SK-N-SH (cell line): Measurements from ENCODE around the gene SNRPF. TPM values are rescaled to one million over a fixed set of nuclear protein-coding genes. Genes with fewer than 3 reads are reported as not detected.

Source experiments
- CTCF ChIA-PET: fragments of 300-600, 350-600 bp; formaldehyde crosslinking; extraction: SDS; loops from one replicate; lab custom pipeline; 2021; lab: Yijun Ruan, JAX
- POLR2A ChIA-PET: fragments of 350-600 bp; sonication (Branson Sonifier 250); formaldehyde crosslinking; extraction: SDS; loops from one replicate; lab custom pipeline; 2020; ENCODE audit warnings: antibody characterized with exemption, inconsistent platforms; lab: Yijun Ruan, JAX
- DNase-seq: peaks from one replicate; pipeline ENCODE4 v3.0.0; 2012
- H2AFZ ChIP-seq: fragments of 200-600 bp; sonication (generic); 2 replicates; pipeline ENCODE4 v1.8.1; 2016; ENCODE audit warnings: antibody characterized with exemption, mild to moderate bottlenecking, low read depth
- H3F3A ChIP-seq: fragments of 200-600 bp; sonication (generic); replicated peaks from 2 replicates; pipeline ENCODE3; 2016; ENCODE audit warnings: antibody characterized with exemption, mild to moderate bottlenecking; ENCODE audit not compliant: insufficient read depth
- H3K27ac ChIP-seq, 2 experiments: fragments of 200-500 bp in 1 of 2; fragments of 200-600 bp in 1 of 2; sonication (Bioruptor generic) in 1 of 2; sonication (generic), shearing (Covaris generic) in 1 of 2; 2 replicates each; pipeline versions ENCODE4 v1.5.1 to v1.6.1; 2014 to 2016; ENCODE audit warnings: low read depth in 2 of 2, inconsistent platforms in 1 of 2, low read length in 1 of 2, mild to moderate bottlenecking in 1 of 2, mixed read lengths in 1 of 2
- H3K27me3 ChIP-seq: fragments of 200-600 bp; sonication (generic), shearing (Covaris generic); 2 replicates; pipeline ENCODE4 v1.6.1; 2016; ENCODE audit warnings: mixed run types; ENCODE audit not compliant: insufficient read depth
- H3K36me3 ChIP-seq, 2 experiments: fragments of 200-500 bp in 1 of 2; fragments of 200-600 bp in 1 of 2; sonication (Bioruptor generic) in 1 of 2; sonication (generic) in 1 of 2; replicated peaks in 1 of 2; 2 replicates each; pipeline versions ENCODE3 to v1.5.1; 2014 to 2016; ENCODE audit warnings: low read length in 1 of 2, mild to moderate bottlenecking in 1 of 2; ENCODE audit not compliant: insufficient read depth in 2 of 2, control insufficient read depth in 1 of 2
- H3K4me1 ChIP-seq, 2 experiments: fragments of 200-500 bp in 1 of 2; fragments of 200-600 bp in 1 of 2; sonication (Bioruptor generic) in 1 of 2; sonication (generic), shearing (Covaris generic) in 1 of 2; 2 replicates each; pipeline versions ENCODE4 v1.5.1 to v1.6.1; 2014 to 2016; ENCODE audit warnings: low read depth in 1 of 2, low read length in 1 of 2, mixed run types in 1 of 2; ENCODE audit not compliant: insufficient read depth in 2 of 2, control insufficient read depth in 1 of 2
- H3K4me2 ChIP-seq: fragments of 200-600 bp; sonication (generic), shearing (Covaris generic); 2 replicates; pipeline ENCODE4 v1.6.1; 2017; ENCODE audit warnings: mixed run types
- H3K4me3 ChIP-seq, 2 experiments: fragments of 200-500 bp in 1 of 2; fragments of 200-600 bp in 1 of 2; sonication (Bioruptor generic) in 1 of 2; sonication (generic), shearing (Covaris generic) in 1 of 2; 2 replicates each; pipeline versions ENCODE4 v1.5.1 to v1.8.1; 2014 to 2016; ENCODE audit warnings: low read depth in 2 of 2, inconsistent platforms in 1 of 2, low read length in 1 of 2, mild to moderate bottlenecking in 1 of 2, mixed read lengths in 1 of 2, moderate library complexity in 1 of 2
- H3K79me2 ChIP-seq: fragments of 200-600 bp; sonication (generic); 2 replicates; pipeline ENCODE4 v1.8.1; 2017; ENCODE audit warnings: mild to moderate bottlenecking; ENCODE audit not compliant: insufficient read depth
- H3K9ac ChIP-seq: fragments of 200-600 bp; sonication (generic); 2 replicates; pipeline ENCODE4 v1.6.1; 2017; ENCODE audit warnings: mixed run types
- H3K9me2 ChIP-seq: fragments of 200-600 bp; sonication (generic); 2 replicates; pipeline ENCODE4 v1.6.1; 2017; ENCODE audit warnings: mixed run types
- H3K9me3 ChIP-seq: fragments of 200-600 bp; sonication (generic); 2 replicates; pipeline ENCODE4 v1.6.1; 2017; ENCODE audit warnings: mixed run types, mild to moderate bottlenecking, moderate library complexity
- H4K20me1 ChIP-seq: fragments of 200-600 bp; sonication (generic); 2 replicates; pipeline ENCODE4 v1.6.1; 2017; ENCODE audit warnings: mild to moderate bottlenecking, mixed run types; ENCODE audit not compliant: insufficient read depth
- ELF1 ChIP-seq: IDR thresholded peaks from 2 replicates; pipeline ENCODE4 v1.4.0; 2012
- EP300 ChIP-seq, 2 experiments: IDR thresholded peaks; 2 replicates each; pipeline versions ENCODE4 v1.4.0 to v1.6.1; 2012; ENCODE audit warnings: borderline replicate concordance in 1 of 2, low read depth in 1 of 2, low read length in 1 of 2
- FOSL2 ChIP-seq: IDR thresholded peaks from 2 replicates; pipeline ENCODE4 v1.4.0; 2012; ENCODE audit warnings: low read depth, mild to moderate bottlenecking, moderate library complexity, borderline replicate concordance
- FOXM1 ChIP-seq: IDR thresholded peaks from 2 replicates; pipeline ENCODE4 v1.4.0; 2012; ENCODE audit warnings: low read depth, mild to moderate bottlenecking
- JUND ChIP-seq: IDR thresholded peaks from 2 replicates; pipeline ENCODE4 v1.4.0; 2012
- MXI1 ChIP-seq: IDR thresholded peaks from 2 replicates; pipeline ENCODE4 v1.6.1; 2012; ENCODE audit warnings: mild to moderate bottlenecking, low read depth, low read length, improper control_type of control experiment
- NFIC ChIP-seq: IDR thresholded peaks from 2 replicates; pipeline ENCODE4 v1.4.0; 2012; ENCODE audit warnings: borderline replicate concordance
- NRF1 ChIP-seq: IDR thresholded peaks from 2 replicates; pipeline ENCODE4 v1.6.1; 2012; ENCODE audit warnings: low read depth, mild to moderate bottlenecking, low read length
- POLR2AphosphoS5 ChIP-seq: IDR thresholded peaks from 2 replicates; pipeline ENCODE4 v1.6.1; 2012; ENCODE audit warnings: low read depth, low read length
- RAD21 ChIP-seq: IDR thresholded peaks from 2 replicates; pipeline ENCODE4 v1.6.1; 2012; ENCODE audit warnings: mild to moderate bottlenecking, low read length
- RCOR1 ChIP-seq: fragments of 150-350 bp; IDR thresholded peaks from 2 replicates; pipeline ENCODE4 v1.6.1; 2017; ENCODE audit warnings: antibody characterized with exemption, low read length
- RFX5 ChIP-seq: IDR thresholded peaks from 2 replicates; pipeline ENCODE4 v1.6.1; 2012; ENCODE audit warnings: mild to moderate bottlenecking, improper control_type of control experiment, low read length
- RXRA ChIP-seq: IDR thresholded peaks from 2 replicates; pipeline ENCODE4 v1.4.0; 2012; ENCODE audit warnings: low read depth, mild to moderate bottlenecking, borderline replicate concordance
- SIN3A ChIP-seq: IDR thresholded peaks from 2 replicates; pipeline ENCODE4 v1.6.1; 2012; ENCODE audit warnings: low read depth, mild to moderate bottlenecking, low read length, moderate library complexity, borderline replicate concordance
- SMC3 ChIP-seq: IDR thresholded peaks from 2 replicates; pipeline ENCODE4 v1.6.1; 2012; ENCODE audit warnings: low read depth, low read length, improper control_type of control experiment
- TCF12 ChIP-seq: IDR thresholded peaks from 2 replicates; pipeline ENCODE4 v1.4.0; 2012
- YY1 ChIP-seq: IDR thresholded peaks from 2 replicates; pipeline ENCODE4 v1.4.0; 2012; ENCODE audit warnings: low read depth, mild to moderate bottlenecking
- WGBS: methylation state at CpG from one replicate; pipeline ENCODE4 v1.1.6; 2017; ENCODE audit warnings: low lambda C conversion rate; 5-methylcytosine and 5-hydroxymethylcytosine counted together
- polyA plus RNA-seq, 3 experiments: library from polyadenylated mRNA; depleted of rRNA; stranded (reverse); fragments of >200 nt; gene quantifications; 2 replicates each; pipeline ENCODE4 v1.2.3, GENCODE V29; 2012
- TF ChIP-seq, protein P1 (sequence below): IDR thresholded peaks from 2 replicates; pipeline ENCODE4 v1.6.1; 2012; ENCODE audit warnings: mild to moderate bottlenecking, low read depth, low read length, moderate library complexity
- TF ChIP-seq, protein P2 (sequence below): fragments of 150-350 bp; IDR thresholded peaks from 2 replicates; pipeline ENCODE4 v1.6.1; 2017; ENCODE audit warnings: antibody characterized with exemption, low read length, low read depth, borderline replicate concordance
- TF ChIP-seq, protein P3 (sequence below): IDR thresholded peaks from 2 replicates; pipeline ENCODE4 v1.4.0; 2012; ENCODE audit warnings: low read depth, borderline replicate concordance
- TF ChIP-seq, protein P4 (sequence below): IDR thresholded peaks from 2 replicates; pipeline ENCODE4 v1.4.0; 2012; ENCODE audit warnings: low read depth
- TF ChIP-seq, protein P5 (sequence below): fragments of 150-350 bp; IDR thresholded peaks from 2 replicates; pipeline ENCODE4 v1.6.1; 2016; ENCODE audit warnings: mild to moderate bottlenecking, low read depth, low read length
- TF ChIP-seq, protein P6 (sequence below): fragments of 200-600 bp; sonication (generic); IDR thresholded peaks from 2 replicates; pipeline ENCODE4 v1.6.1; 2017; ENCODE audit warnings: antibody characterized with exemption, mild to moderate bottlenecking, moderate library complexity
- TF ChIP-seq, protein P7 (sequence below): IDR thresholded peaks from 2 replicates; pipeline ENCODE4; 2012

Gene SNRPF
- polyA plus RNA-seq, 1 of the 3 experiments (the other 2 are of a cell fraction): 62.5 TPM

DNA sequence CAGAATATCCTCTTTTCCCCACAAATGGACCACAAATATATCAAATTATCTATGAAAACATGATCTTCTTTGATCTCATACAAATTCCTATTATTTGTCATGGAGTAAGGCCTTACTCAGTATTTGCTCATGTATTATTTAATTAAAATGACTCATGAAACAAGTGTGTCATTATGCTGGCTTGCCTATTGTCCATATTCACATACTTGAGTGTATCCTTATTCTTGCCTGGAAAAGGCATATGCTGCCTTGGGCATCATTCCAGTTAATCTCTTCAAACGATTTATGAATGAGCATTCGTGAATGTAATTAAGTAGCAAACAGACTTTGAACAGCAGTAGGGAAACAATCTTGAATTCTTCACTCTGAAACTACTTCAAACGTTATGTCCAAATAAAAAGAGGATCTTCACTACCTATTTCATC, 22.6 kb upstream of the SNRPF start:
- Histone ChIP-seq H3K27ac (peak overlapping the region; percentile 54 to 84), H3K4me1 (peaks cover 16 to 20% of the 10 kb centered on the region in 2 experiments; a peak in 3 of 4 replicates), H3K4me2 (peak overlapping the region; percentile 56; the same call in 1 of the 2 replicates), H3K9me3 (no peaks in the 10 kb centered on the region), H4K20me1 (peaks cover 15% of the 10 kb centered on the region), H3K36me3 (no peaks in the 10 kb centered on the region), H3F3A (peaks cover 22% of the 10 kb centered on the region), H2AFZ (no peak overlapping the region), H3K9ac (no peak overlapping the region), H3K4me3 (peak overlapping the region in 1 of 2 experiments; percentile 30; a peak in 1 of 4 replicates), H3K9me2 (no peaks in the 10 kb centered on the region), H3K79me2 (no peaks in the 10 kb centered on the region), H3K27me3 (peaks cover 14% of the 10 kb centered on the region)
- peak; percentile 21 for DNase-seq
- POLR2A ChIA-PET: no interaction called here
- CTCF ChIA-PET: interaction anchor here (1.0 kb wide), 1 partner anchor 12 kb away, joined by 3 read pairs; no protein-coding TSS in a partner anchor
- 1% methylated on average over 3 of the region's 3 CpGs for WGBS
- TF ChIP-seq, protein P1, sequence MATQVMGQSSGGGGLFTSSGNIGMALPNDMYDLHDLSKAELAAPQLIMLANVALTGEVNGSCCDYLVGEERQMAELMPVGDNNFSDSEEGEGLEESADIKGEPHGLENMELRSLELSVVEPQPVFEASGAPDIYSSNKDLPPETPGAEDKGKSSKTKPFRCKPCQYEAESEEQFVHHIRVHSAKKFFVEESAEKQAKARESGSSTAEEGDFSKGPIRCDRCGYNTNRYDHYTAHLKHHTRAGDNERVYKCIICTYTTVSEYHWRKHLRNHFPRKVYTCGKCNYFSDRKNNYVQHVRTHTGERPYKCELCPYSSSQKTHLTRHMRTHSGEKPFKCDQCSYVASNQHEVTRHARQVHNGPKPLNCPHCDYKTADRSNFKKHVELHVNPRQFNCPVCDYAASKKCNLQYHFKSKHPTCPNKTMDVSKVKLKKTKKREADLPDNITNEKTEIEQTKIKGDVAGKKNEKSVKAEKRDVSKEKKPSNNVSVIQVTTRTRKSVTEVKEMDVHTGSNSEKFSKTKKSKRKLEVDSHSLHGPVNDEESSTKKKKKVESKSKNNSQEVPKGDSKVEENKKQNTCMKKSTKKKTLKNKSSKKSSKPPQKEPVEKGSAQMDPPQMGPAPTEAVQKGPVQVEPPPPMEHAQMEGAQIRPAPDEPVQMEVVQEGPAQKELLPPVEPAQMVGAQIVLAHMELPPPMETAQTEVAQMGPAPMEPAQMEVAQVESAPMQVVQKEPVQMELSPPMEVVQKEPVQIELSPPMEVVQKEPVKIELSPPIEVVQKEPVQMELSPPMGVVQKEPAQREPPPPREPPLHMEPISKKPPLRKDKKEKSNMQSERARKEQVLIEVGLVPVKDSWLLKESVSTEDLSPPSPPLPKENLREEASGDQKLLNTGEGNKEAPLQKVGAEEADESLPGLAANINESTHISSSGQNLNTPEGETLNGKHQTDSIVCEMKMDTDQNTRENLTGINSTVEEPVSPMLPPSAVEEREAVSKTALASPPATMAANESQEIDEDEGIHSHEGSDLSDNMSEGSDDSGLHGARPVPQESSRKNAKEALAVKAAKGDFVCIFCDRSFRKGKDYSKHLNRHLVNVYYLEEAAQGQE: no peak
- TF ChIP-seq RAD21: no peak
- peak; percentile 75 for TF ChIP-seq NFIC
- TF ChIP-seq, protein P2, sequence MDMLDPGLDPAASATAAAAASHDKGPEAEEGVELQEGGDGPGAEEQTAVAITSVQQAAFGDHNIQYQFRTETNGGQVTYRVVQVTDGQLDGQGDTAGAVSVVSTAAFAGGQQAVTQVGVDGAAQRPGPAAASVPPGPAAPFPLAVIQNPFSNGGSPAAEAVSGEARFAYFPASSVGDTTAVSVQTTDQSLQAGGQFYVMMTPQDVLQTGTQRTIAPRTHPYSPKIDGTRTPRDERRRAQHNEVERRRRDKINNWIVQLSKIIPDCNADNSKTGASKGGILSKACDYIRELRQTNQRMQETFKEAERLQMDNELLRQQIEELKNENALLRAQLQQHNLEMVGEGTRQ: no peak
- no peak for TF ChIP-seq YY1
- TF ChIP-seq SIN3A: no peak
- TF ChIP-seq FOXM1: peak; percentile 83
- TF ChIP-seq, protein P3, sequence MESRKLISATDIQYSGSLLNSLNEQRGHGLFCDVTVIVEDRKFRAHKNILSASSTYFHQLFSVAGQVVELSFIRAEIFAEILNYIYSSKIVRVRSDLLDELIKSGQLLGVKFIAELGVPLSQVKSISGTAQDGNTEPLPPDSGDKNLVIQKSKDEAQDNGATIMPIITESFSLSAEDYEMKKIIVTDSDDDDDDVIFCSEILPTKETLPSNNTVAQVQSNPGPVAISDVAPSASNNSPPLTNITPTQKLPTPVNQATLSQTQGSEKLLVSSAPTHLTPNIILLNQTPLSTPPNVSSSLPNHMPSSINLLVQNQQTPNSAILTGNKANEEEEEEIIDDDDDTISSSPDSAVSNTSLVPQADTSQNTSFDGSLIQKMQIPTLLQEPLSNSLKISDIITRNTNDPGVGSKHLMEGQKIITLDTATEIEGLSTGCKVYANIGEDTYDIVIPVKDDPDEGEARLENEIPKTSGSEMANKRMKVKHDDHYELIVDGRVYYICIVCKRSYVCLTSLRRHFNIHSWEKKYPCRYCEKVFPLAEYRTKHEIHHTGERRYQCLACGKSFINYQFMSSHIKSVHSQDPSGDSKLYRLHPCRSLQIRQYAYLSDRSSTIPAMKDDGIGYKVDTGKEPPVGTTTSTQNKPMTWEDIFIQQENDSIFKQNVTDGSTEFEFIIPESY: peak; percentile 68; the same call in 1 of the 2 replicates
- TF ChIP-seq, protein P4, sequence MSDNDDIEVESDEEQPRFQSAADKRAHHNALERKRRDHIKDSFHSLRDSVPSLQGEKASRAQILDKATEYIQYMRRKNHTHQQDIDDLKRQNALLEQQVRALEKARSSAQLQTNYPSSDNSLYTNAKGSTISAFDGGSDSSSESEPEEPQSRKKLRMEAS: no peak
- peak; percentile 54; the same call in 1 of the 2 replicates for TF ChIP-seq POLR2AphosphoS5
- TF ChIP-seq RXRA: peak; percentile 43; the same call in 1 of the 2 replicates
- TF ChIP-seq, protein P5, sequence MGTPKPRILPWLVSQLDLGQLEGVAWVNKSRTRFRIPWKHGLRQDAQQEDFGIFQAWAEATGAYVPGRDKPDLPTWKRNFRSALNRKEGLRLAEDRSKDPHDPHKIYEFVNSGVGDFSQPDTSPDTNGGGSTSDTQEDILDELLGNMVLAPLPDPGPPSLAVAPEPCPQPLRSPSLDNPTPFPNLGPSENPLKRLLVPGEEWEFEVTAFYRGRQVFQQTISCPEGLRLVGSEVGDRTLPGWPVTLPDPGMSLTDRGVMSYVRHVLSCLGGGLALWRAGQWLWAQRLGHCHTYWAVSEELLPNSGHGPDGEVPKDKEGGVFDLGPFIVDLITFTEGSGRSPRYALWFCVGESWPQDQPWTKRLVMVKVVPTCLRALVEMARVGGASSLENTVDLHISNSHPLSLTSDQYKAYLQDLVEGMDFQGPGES: no peak
- no peak for TF ChIP-seq MXI1
- no peak for TF ChIP-seq NRF1
- no peak for TF ChIP-seq RFX5
- no peak for TF ChIP-seq SMC3
- peak; percentile 46; the same call in 1 of the 2 replicates for TF ChIP-seq RCOR1
- TF ChIP-seq, protein P6, sequence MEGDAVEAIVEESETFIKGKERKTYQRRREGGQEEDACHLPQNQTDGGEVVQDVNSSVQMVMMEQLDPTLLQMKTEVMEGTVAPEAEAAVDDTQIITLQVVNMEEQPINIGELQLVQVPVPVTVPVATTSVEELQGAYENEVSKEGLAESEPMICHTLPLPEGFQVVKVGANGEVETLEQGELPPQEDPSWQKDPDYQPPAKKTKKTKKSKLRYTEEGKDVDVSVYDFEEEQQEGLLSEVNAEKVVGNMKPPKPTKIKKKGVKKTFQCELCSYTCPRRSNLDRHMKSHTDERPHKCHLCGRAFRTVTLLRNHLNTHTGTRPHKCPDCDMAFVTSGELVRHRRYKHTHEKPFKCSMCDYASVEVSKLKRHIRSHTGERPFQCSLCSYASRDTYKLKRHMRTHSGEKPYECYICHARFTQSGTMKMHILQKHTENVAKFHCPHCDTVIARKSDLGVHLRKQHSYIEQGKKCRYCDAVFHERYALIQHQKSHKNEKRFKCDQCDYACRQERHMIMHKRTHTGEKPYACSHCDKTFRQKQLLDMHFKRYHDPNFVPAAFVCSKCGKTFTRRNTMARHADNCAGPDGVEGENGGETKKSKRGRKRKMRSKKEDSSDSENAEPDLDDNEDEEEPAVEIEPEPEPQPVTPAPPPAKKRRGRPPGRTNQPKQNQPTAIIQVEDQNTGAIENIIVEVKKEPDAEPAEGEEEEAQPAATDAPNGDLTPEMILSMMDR: no peak
- TF ChIP-seq TCF12: peak; percentile 97
- TF ChIP-seq JUND: peak; percentile 88
- 0 out of 2 replicates have a peak, but pooled peaks have one; percentile 21 for TF ChIP-seq ELF1
- TF ChIP-seq, protein P7, sequence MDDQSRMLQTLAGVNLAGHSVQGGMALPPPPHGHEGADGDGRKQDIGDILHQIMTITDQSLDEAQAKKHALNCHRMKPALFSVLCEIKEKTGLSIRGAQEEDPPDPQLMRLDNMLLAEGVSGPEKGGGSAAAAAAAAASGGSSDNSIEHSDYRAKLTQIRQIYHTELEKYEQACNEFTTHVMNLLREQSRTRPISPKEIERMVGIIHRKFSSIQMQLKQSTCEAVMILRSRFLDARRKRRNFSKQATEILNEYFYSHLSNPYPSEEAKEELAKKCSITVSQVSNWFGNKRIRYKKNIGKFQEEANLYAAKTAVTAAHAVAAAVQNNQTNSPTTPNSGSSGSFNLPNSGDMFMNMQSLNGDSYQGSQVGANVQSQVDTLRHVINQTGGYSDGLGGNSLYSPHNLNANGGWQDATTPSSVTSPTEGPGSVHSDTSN: peak; percentile 78
- TF ChIP-seq FOSL2: peak; percentile 87
- TF ChIP-seq EP300 (IDR thresholded peaks at IDR 0.05; ENCODE audit: borderline replicate concordance in 1 of 2, low read depth in 1 of 2, low read length in 1 of 2): peak; percentile 43 to 87
